Gastroesophageal sphincter (tissue), 4 donors: ENCODE results near the gene RECQL5. TPM values are rescaled to one million over a fixed set of nuclear protein-coding genes. Genes with fewer than 3 reads are reported as not detected.
"Not testable (repeated sequence)": the region's sequence is repeated elsewhere in the genome, so short reads cannot be mapped to it uniquely, and the experiment has no call there.

Source experiments
- ATAC-seq: fragments of 150-250 bp; one replicate; pipeline ENCODE4 v1.9.1; 2016; ENCODE audit warnings: mild to moderate bottlenecking, moderate library complexity
- H3K27ac ChIP-seq, 4 donors: fragments of 200-600 bp; sonication (generic) in 3 of 4; 1 replicate in 3 of 4; 2 replicates in 1 of 4; pipeline ENCODE4 v1.5.1; 2016 to 2019
- H3K27me3 ChIP-seq: fragments of 200-600 bp; sonication (generic); one replicate; pipeline ENCODE4 v1.5.1; 2019
- H3K36me3 ChIP-seq, 2 donors: fragments of 200-600 bp; sonication (generic); one replicate each; pipeline ENCODE4 v1.5.1; 2019; ENCODE audit warnings: control low read depth in 1 of 2
- H3K4me1 ChIP-seq, 3 donors: fragments of 200-600 bp; sonication (generic); 1 replicate in 2 of 3; 2 replicates in 1 of 3; pipeline ENCODE4 v1.5.1; 2016 to 2019; ENCODE audit warnings: control low read depth in 2 of 3
- H3K4me3 ChIP-seq, 2 donors: fragments of 200-600 bp; sonication (generic); one replicate each; pipeline ENCODE4 v1.5.1; 2019; ENCODE audit warnings: mild to moderate bottlenecking in 1 of 2, moderate library complexity in 1 of 2
- H3K9me3 ChIP-seq, 3 donors: fragments of 200-600 bp; sonication (generic); one replicate each; pipeline ENCODE4 v1.5.1; 2017 to 2019; ENCODE audit warnings: control low read depth in 2 of 3
- EP300 ChIP-seq: sonication (generic); formaldehyde crosslinking; IDR thresholded peaks from one replicate; pipeline ENCODE4 v1.6.1; 2017; ENCODE audit warnings: antibody characterized with exemption, mild to moderate bottlenecking
- POLR2A ChIP-seq, 2 donors: fragments of 450-650 bp; IDR thresholded peaks; one replicate each; pipeline ENCODE4 v1.6.1; 2017; ENCODE audit warnings: antibody characterized with exemption in 2 of 2, mild to moderate bottlenecking in 2 of 2, moderate library complexity in 1 of 2
- POLR2AphosphoS5 ChIP-seq: sonication (generic); formaldehyde crosslinking; IDR thresholded peaks from one replicate; pipeline ENCODE4 v1.6.1; 2017; ENCODE audit warnings: antibody characterized with exemption
- WGBS, 2 donors: methylation state at CpG; one replicate each; pipeline ENCODE4 v1.1.5; 2018; ENCODE audit warnings: low coverage in 1 of 2; 5-methylcytosine and 5-hydroxymethylcytosine counted together
- total RNA-seq, 4 donors: library from RNA; depleted of rRNA; stranded (reverse); fragments of >200 nt; gene quantifications; one replicate each; pipeline ENCODE4 v1.1.0, GENCODE V29; 2016
- TF ChIP-seq, protein P1 (sequence below), 4 experiments: fragments of 200-600 bp in 2 of 4; fragments of 450-650 bp in 2 of 4; sonication (generic) in 1 of 4; IDR thresholded peaks; one replicate each; pipeline ENCODE4 v1.5.1; 2017 to 2019; ENCODE audit warnings: antibody characterized with exemption in 4 of 4, mild to moderate bottlenecking in 2 of 4, moderate library complexity in 2 of 4

The RECQL5 gene
- total RNA-seq, 4 donors from 2014 or later = 6.4 to 15.1 (median 13.6) TPM

GRCh38 chr17:75588596-75589011 is 78.3 kb downstream of the RECQL5 start:
- no CpG with 5 or more reads among the region's 49 CpGs for WGBS, 2 donors
- Histone ChIP-seq H3K27me3 (peaks cover 14% of the 10 kb centered on the region), H3K36me3 (no peaks in the 10 kb centered on the region), H3K27ac (peak overlapping the region; percentile 54 to 93 (median 90)), H3K4me1 (peaks cover 0 to 34% (median 5%) of the 10 kb centered on the region in 3 donors), H3K4me3 (peak overlapping the region; percentile 60 to 73), H3K9me3 (no peaks in the 10 kb centered on the region)
- TF ChIP-seq, protein P1, sequence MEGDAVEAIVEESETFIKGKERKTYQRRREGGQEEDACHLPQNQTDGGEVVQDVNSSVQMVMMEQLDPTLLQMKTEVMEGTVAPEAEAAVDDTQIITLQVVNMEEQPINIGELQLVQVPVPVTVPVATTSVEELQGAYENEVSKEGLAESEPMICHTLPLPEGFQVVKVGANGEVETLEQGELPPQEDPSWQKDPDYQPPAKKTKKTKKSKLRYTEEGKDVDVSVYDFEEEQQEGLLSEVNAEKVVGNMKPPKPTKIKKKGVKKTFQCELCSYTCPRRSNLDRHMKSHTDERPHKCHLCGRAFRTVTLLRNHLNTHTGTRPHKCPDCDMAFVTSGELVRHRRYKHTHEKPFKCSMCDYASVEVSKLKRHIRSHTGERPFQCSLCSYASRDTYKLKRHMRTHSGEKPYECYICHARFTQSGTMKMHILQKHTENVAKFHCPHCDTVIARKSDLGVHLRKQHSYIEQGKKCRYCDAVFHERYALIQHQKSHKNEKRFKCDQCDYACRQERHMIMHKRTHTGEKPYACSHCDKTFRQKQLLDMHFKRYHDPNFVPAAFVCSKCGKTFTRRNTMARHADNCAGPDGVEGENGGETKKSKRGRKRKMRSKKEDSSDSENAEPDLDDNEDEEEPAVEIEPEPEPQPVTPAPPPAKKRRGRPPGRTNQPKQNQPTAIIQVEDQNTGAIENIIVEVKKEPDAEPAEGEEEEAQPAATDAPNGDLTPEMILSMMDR (IDR thresholded peaks at IDR 0.05) = no peak
- TF ChIP-seq POLR2A (IDR thresholded peaks at IDR 0.05) (no peak), EP300 (no peak), POLR2AphosphoS5 (no peak)
- ATAC-seq = peak; percentile 30

DNA sequence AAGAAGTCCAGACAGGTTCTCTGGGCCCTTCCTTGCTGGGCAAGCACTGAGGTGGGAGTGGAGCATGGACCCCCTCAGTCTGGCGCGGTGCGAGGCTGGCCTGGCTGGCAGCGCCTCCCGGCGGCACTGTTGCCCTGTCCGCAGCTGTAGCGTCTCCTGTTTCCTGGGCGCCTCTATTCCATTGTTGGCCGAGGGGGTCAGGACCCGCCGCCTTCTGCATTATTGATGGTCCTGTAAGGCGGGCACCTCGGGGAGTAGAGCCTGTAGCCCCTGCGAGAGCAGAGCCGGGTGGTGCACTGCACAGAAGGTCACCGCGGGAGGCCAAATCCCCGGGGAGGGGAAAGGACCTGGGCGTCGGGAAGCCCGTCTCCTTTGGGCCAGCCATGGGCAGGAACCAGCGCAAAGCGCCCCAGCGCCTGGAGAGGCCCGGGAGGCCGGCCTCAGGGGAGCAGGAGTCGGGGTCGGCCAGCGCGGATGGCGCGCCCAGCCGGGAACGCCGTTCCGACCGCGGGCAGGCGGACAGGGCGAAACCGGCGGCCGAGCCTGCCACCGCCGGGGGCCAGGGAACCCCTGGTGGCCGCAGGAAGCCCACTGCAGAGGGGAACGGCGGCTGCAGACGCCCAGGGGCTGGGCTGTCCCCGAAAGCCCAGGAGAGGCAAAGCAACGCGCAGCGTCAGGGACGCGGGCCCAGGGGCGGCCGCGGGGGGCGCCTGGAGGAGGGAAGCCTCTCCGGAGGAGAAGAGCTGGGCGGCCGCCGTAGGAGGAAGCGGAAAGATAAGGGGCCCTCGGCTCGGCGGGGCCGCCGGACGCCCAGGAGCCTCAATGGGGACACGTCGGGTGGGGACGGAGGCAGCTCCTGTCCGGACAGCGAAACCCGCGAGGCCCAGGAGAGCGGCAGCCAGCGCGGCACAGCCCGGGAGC is 79.0 kb downstream of the RECQL5 start, which contains the start of gene MYO15B:
TSS of gene MYO15B (plus strand) at position 126 of the 921 bp plus-strand sequence. CDS start at position 384, 258 bp downstream.
- Histone ChIP-seq H3K4me1 (peaks cover 0 to 34% (median 5%) of the 10 kb centered on the region in 3 donors), H3K4me3 (peak within 1 kb of the TSS; percentile 60 to 73), H3K9me3 (no peaks in the 10 kb centered on the region), H3K27me3 (peaks cover 14% of the 10 kb centered on the region), H3K36me3 (no peaks in the 10 kb centered on the region), H3K27ac (peak within 1 kb of the TSS; percentile 54 to 93 (median 90))
- no CpG with 5 or more reads among the region's 82 CpGs for WGBS, 2 donors
- peak; percentile 23 for ATAC-seq
- TF ChIP-seq POLR2AphosphoS5 (no peak), EP300 (no peak), POLR2A (IDR thresholded peaks at IDR 0.05) (peak; percentile 31 to 36)
- TF ChIP-seq, protein P1 (IDR thresholded peaks at IDR 0.05) = peak in 3 of 4 experiments; percentile 34 to 53 (median 47)

- Histone ChIP-seq H3K9me3 (no peaks in the 10 kb centered on the region), H3K36me3 (no peaks in the 10 kb centered on the region), H3K4me3 (no peak overlapping the region), H3K27ac (no peak overlapping the region), H3K27me3 (peaks cover 14% of the 10 kb centered on the region), H3K4me1 (peaks cover 0 to 26% (median 5%) of the 10 kb centered on the region in 3 donors)
- TF ChIP-seq POLR2AphosphoS5 (no peak), EP300 (no peak), POLR2A (IDR thresholded peaks at IDR 0.05) (no peak)
- TF ChIP-seq, protein P1 (IDR thresholded peaks at IDR 0.05) = no peak
- 100% methylated on average over 1 of the region's 7 CpGs; no CpG with 5 or more reads in 1 of the 2 donors for WGBS, 2 donors
- ATAC-seq = no peak
Measured at GRCh38 chr17:75584849-75585175, 82.1 kb downstream of the RECQL5 start.

- H3K9me3 ChIP-seq, H3K27ac ChIP-seq, H3K36me3 ChIP-seq, H3K4me3 ChIP-seq, ATAC-seq: not testable (repeated sequence)
- WGBS, 2 donors = 85 to 88% methylated on average over 4 to 5 of the region's 6 CpGs
- H3K4me1 ChIP-seq = peaks cover 0 to 13% (median 5%) of the 10 kb centered on the region in 3 donors
- peaks cover 13% of the 10 kb centered on the region for H3K27me3 ChIP-seq
Measured at GRCh38 chr17:75583197-75583596, 83.8 kb downstream of the RECQL5 start.

GRCh38 chr17:75581121-75581725 is 85.7 kb downstream of the RECQL5 start:
- H3K27me3 ChIP-seq, H3K4me1 ChIP-seq, H3K9me3 ChIP-seq, H3K4me3 ChIP-seq, H3K36me3 ChIP-seq, H3K27ac ChIP-seq, ATAC-seq: not testable (repeated sequence)
- TF ChIP-seq POLR2A (IDR thresholded peaks at IDR 0.05) = peak in 1 of 2 donors; percentile 22
- 69 to 79% methylated on average over 4 to 9 of the region's 23 CpGs for WGBS, 2 donors

Other genes starting within 250 kb of the RECQL5 start
- gene TMEM94, start 210.5 kb downstream of the RECQL5 start, total RNA-seq = 10 to 100 TPM; 31.0 to 50.3 (median 42.8) TPM
- 10 to 100 TPM; 13.7 to 46.0 (median 15.6) TPM for gene CASKIN2, start 151.6 kb downstream of the RECQL5 start, total RNA-seq
- 10 to 100 TPM; 15.8 to 26.5 (median 17.1) TPM for gene TSEN54, start 150.6 kb downstream of the RECQL5 start, total RNA-seq
- gene LLGL2, start 141.5 kb downstream of the RECQL5 start, total RNA-seq = 1 to 10 TPM; 2.3 to 7.9 (median 5.8) TPM
- gene MYO15B, start 79.4 kb downstream of the RECQL5 start, total RNA-seq = 10 to 100 TPM; 10.7 to 76.1 (median 50.8) TPM
- gene SMIM5, start 33.7 kb downstream of the RECQL5 start, total RNA-seq = 1 to 10 TPM; 3.8 to 6.8 (median 5.0) TPM
- gene SAP30BP, start 184 bp upstream of the RECQL5 start, total RNA-seq = 10 to 100 TPM; 68.2 to 87.2 (median 77.2) TPM
- gene ITGB4, start 54.3 kb upstream of the RECQL5 start, total RNA-seq = 10 to 100 TPM; 31.1 to 66.3 (median 41.8) TPM
- gene GALK1, start 98.0 kb upstream of the RECQL5 start, total RNA-seq = 10 to 100 TPM; 13.7 to 23.2 (median 20.4) TPM
- gene UNK, start 117.7 kb upstream of the RECQL5 start, total RNA-seq = 10 to 100 TPM in 3 of 4 donors, 1 to 10 TPM in 1; 9.8 to 41.6 (median 21.0) TPM
- 10 to 100 TPM in 1 of 4 donors, 1 to 10 TPM in 3; 2.6 to 10.8 (median 5.6) TPM for gene UNC13D, start 177.2 kb upstream of the RECQL5 start, total RNA-seq
- gene WBP2, start 188.2 kb upstream of the RECQL5 start, total RNA-seq = 10 to 100 TPM; 50.0 to 83.9 (median 57.6) TPM
- gene TRIM47, start 211.4 kb upstream of the RECQL5 start, total RNA-seq = 100 to 1,000 TPM in 1 of 4 donors, 10 to 100 TPM in 3; 21.0 to 146 (median 40.8) TPM
- gene TRIM65, start 229.8 kb upstream of the RECQL5 start, total RNA-seq = 10 to 100 TPM; 18.7 to 34.4 (median 31.2) TPM
- gene MRPL38, start 237.7 kb upstream of the RECQL5 start, total RNA-seq = 10 to 100 TPM; 18.4 to 69.6 (median 44.3) TPM